HepG2 (cell line): Measurements from ENCODE around the gene SLC19A1. TPM values are rescaled to one million over a fixed set of nuclear protein-coding genes. Genes with fewer than 3 reads are reported as not detected.

ENCODE experiments used
- AHDC1 ChIP-seq: sonication (generic); formaldehyde crosslinking; IDR thresholded peaks from 2 replicates; pipeline ENCODE4 v1.5.1; 2020; ENCODE audit warnings: mild to moderate bottlenecking, missing genetic modification reagents, borderline replicate concordance
- E2F5 ChIP-seq: sonication (generic); formaldehyde crosslinking; conservative IDR thresholded peaks from 2 replicates; pipeline ENCODE4 v1.4.0; 2020; ENCODE audit warnings: missing genetic modification reagents
- IRF1 ChIP-seq: sonication (generic); formaldehyde crosslinking; IDR thresholded peaks from 2 replicates; pipeline ENCODE4 v1.4.0; 2020; ENCODE audit warnings: low read depth, mild to moderate bottlenecking, missing genetic modification reagents
- KLF13 ChIP-seq: sonication (generic); formaldehyde crosslinking; IDR thresholded peaks from 2 replicates; pipeline ENCODE4 v1.4.0; 2020; ENCODE audit warnings: mild to moderate bottlenecking, missing genetic modification reagents
- MAFK ChIP-seq, 2 experiments: IDR thresholded peaks in 1 of 2; conservative IDR thresholded peaks in 1 of 2; 2 replicates each; pipeline ENCODE4 v1.6.1; 2011; ENCODE audit warnings: improper control_type of control experiment in 2 of 2, low read length in 2 of 2
- NAIF1 ChIP-seq: sonication (generic); formaldehyde crosslinking; IDR thresholded peaks from 2 replicates; pipeline ENCODE4 v1.5.0; 2020; ENCODE audit warnings: mild to moderate bottlenecking, missing genetic modification reagents, borderline replicate concordance
- SPEN ChIP-seq: sonication (generic); formaldehyde crosslinking; IDR thresholded peaks from 2 replicates; pipeline ENCODE4 v1.5.1; 2020; ENCODE audit warnings: low read depth, mild to moderate bottlenecking, missing genetic modification reagents
- SRSF4 ChIP-seq: fragments of 200-400 bp; formaldehyde crosslinking; IDR thresholded peaks from one replicate; pipeline ENCODE4 v1.6.1; 2018; ENCODE audit warnings: mild to moderate bottlenecking, low read depth, low read length, moderate library complexity; ENCODE audit not compliant: poor library complexity, severe bottlenecking
- THRA ChIP-seq: sonication (generic); formaldehyde crosslinking; IDR thresholded peaks from 2 replicates; pipeline ENCODE4 v1.4.0; 2020; ENCODE audit warnings: missing genetic modification reagents, borderline replicate concordance
- ZBTB38 ChIP-seq: sonication (generic); formaldehyde crosslinking; IDR thresholded peaks from 2 replicates; pipeline ENCODE4 v1.5.1; 2020; ENCODE audit warnings: mild to moderate bottlenecking, missing genetic modification reagents
- ZNF281 ChIP-seq: sonication (generic); formaldehyde crosslinking; IDR thresholded peaks from 2 replicates; pipeline ENCODE4 v1.4.0; 2020; ENCODE audit warnings: missing genetic modification reagents, borderline replicate concordance
- ZNF513 ChIP-seq: sonication (generic); formaldehyde crosslinking; conservative IDR thresholded peaks from 2 replicates; pipeline ENCODE4 v1.5.0; 2020; ENCODE audit warnings: missing genetic modification reagents
- ZNF790 ChIP-seq: sonication (generic); formaldehyde crosslinking; IDR thresholded peaks from 2 replicates; pipeline ENCODE4 v1.8.0; 2022; ENCODE audit warnings: missing genetic modification reagents, mild to moderate bottlenecking, borderline replicate concordance
- polyA plus RNA-seq, 8 experiments: library from polyadenylated mRNA; depleted of rRNA in 3 of 8; stranded (reverse) in 7 of 8; unstranded in 1 of 8; fragments of >200 nt; fragmentation: Illumina TruSeq in 4 of 8; extraction: Trizol in 4 of 8; gene quantifications; 2 replicates each; pipeline versions ENCODE4 v1.2.1 to v1.2.3, GENCODE V29; 2011 to 2016; ENCODE audit warnings: low read depth in 4 of 8, missing spikeins in 1 of 8, mixed read lengths in 1 of 8; ENCODE audit not compliant: insufficient read depth in 1 of 8
- total RNA-seq, 5 experiments: library from RNA; depleted of rRNA; stranded (reverse); fragments of >200 nt; fragmentation: Illumina TruSeq; extraction: Trizol; gene quantifications; 2 replicates each; pipeline ENCODE4 v1.2.3, GENCODE V29; 2016; ENCODE audit warnings: low read depth in 1 of 5

SLC19A1 gene
- total and polyA plus RNA-seq, 2 of the 13 experiments (the other 11 are each of a cell fraction or from before 2014, with no cell fraction given) = 21.8 to 23.0 TPM

GRCh38 chr21:45472445-45473365 is 69.5 kb downstream of the SLC19A1 start (continued):
- TF ChIP-seq AHDC1 (CRISPR knock-in tag) (0 out of 2 replicates have a peak, but pooled peaks have one; percentile 13), ZNF790 (CRISPR knock-in tag) (0 out of 2 replicates have a peak, but pooled peaks have one; percentile 21), ZBTB38 (peak; percentile 99), ZNF281 (peak; percentile 99), MAFK (conservative IDR thresholded peaks at IDR 0.05 in 1 of 2, IDR thresholded peaks at IDR 0.05 in 1 of 2; ENCODE audit: low read length in 2 of 2) (no peak), ZNF513 (no peak), THRA (CRISPR knock-in tag) (peak; percentile 92; the same call in 1 of the 2 replicates), E2F5 (CRISPR knock-in tag) (no peak), NAIF1 (CRISPR knock-in tag) (no peak), SRSF4 (no peak), IRF1 (CRISPR knock-in tag) (no peak), KLF13 (CRISPR knock-in tag) (no peak), SPEN (CRISPR knock-in tag) (no peak)
